Thyroid gland (tissue), 4 donors: ENCODE results near the gene GALNT10. TPM values are rescaled to one million over a fixed set of nuclear protein-coding genes. Genes with fewer than 3 reads are reported as not detected.

ENCODE experiments used
- DNase-seq, 2 donors: peaks; one replicate each; pipeline ENCODE4 v3.0.0-alpha.2; 2019
- H3K27ac ChIP-seq, 3 donors: fragments of 200-600 bp; sonication (generic); 1 replicate in 2 of 3; 2 replicates in 1 of 3; pipeline ENCODE4 v1.5.1; 2016 to 2019; ENCODE audit warnings: mild to moderate bottlenecking in 1 of 3, moderate library complexity in 1 of 3
- H3K27me3 ChIP-seq: fragments of 200-600 bp; sonication (generic); one replicate; pipeline ENCODE4 v1.5.1; 2019
- H3K36me3 ChIP-seq, 2 donors: fragments of 200-600 bp; sonication (generic); one replicate each; pipeline ENCODE4 v1.5.1; 2016 to 2019
- H3K4me1 ChIP-seq, 2 donors: fragments of 200-600 bp; sonication (generic); one replicate each; pipeline ENCODE4 v1.5.1; 2017 to 2019
- H3K4me3 ChIP-seq, 3 donors: fragments of 200-600 bp; sonication (generic); replicated peaks in 1 of 3; 1 replicate in 2 of 3; 2 replicates in 1 of 3; pipeline ENCODE4 v1.5.1; 2016; ENCODE audit warnings: mild to moderate bottlenecking in 1 of 3
- H3K9me3 ChIP-seq: fragments of 200-600 bp; sonication (generic); one replicate; pipeline ENCODE4 v1.5.1; 2017
- CTCF ChIP-seq, 6 experiments: fragments of 200-600 bp in 3 of 6; fragments of 450-650 bp in 3 of 6; sonication (generic) in 3 of 6; IDR thresholded peaks; one replicate each; pipeline ENCODE4 v1.5.1; 2016 to 2019; ENCODE audit warnings: antibody characterized with exemption in 6 of 6, mild to moderate bottlenecking in 2 of 6, inconsistent platforms in 1 of 6, moderate library complexity in 1 of 6
- POLR2A ChIP-seq, 2 donors: fragments of 450-650 bp; IDR thresholded peaks; one replicate each; pipeline ENCODE4 v1.6.1; 2017; ENCODE audit warnings: antibody characterized with exemption in 2 of 2, mild to moderate bottlenecking in 2 of 2, moderate library complexity in 1 of 2
- WGBS, 2 donors: methylation state at CpG; one replicate each; pipeline ENCODE4 v1.1.5; 2017; 5-methylcytosine and 5-hydroxymethylcytosine counted together
- intact Hi-C: fragments of 100-400 bp; cut with DNase I; formaldehyde crosslinking; loops from one replicate; pipeline ENCODE4 v1.15.1; 2023
- total RNA-seq, 4 donors: library from RNA; depleted of rRNA; stranded (reverse); fragments of >200 nt; gene quantifications; one replicate each; pipeline ENCODE4 v1.2.3, GENCODE V29; 2016

Gene GALNT10
- total RNA-seq, 4 donors from 2014 or later, result 33.3 to 69.6 (median 58.1) TPM

- no peaks in the 10 kb centered on the region for H3K4me1 ChIP-seq
- intact Hi-C loops, result no loop called here
- no peaks in the 10 kb centered on the region for H3K27me3 ChIP-seq
- H3K9me3 ChIP-seq, result no peaks in the 10 kb centered on the region
- 80 to 86% methylated on average over 6 of the region's 6 CpGs for WGBS, 2 donors
- DNase-seq, result no peak
- TF ChIP-seq POLR2A (IDR thresholded peaks at IDR 0.05) (no peak), CTCF (IDR thresholded peaks at IDR 0.05) (no peak)
- H3K36me3 ChIP-seq, result peaks cover 0 to 4% of the 10 kb centered on the region in 2 donors
- no peak overlapping the region for H3K4me3 ChIP-seq
- H3K27ac ChIP-seq, result no peak overlapping the region
Observed at GRCh38 chr5:154410786-154411185, 220.3 kb downstream of the GALNT10 start.

- TF ChIP-seq CTCF (IDR thresholded peaks at IDR 0.05), result no peak
- TF ChIP-seq POLR2A (IDR thresholded peaks at IDR 0.05), result no peak
- H3K36me3 ChIP-seq, result peaks cover 0 to 4% of the 10 kb centered on the region in 2 donors
Observed at GRCh38 chr5:154411338-154411737, 220.8 kb downstream of the GALNT10 start.

GRCh38 chr5:154412316-154412715 is 221.8 kb downstream of the GALNT10 start:
- Histone ChIP-seq H3K9me3 (no peaks in the 10 kb centered on the region), H3K4me3 (no peak overlapping the region), H3K27me3 (no peaks in the 10 kb centered on the region), H3K36me3 (peaks cover 0 to 13% of the 10 kb centered on the region in 2 donors), H3K4me1 (no peaks in the 10 kb centered on the region), H3K27ac (no peak overlapping the region)
- no peak for DNase-seq
- WGBS, 2 donors, result 97 to 100% methylated on average over 3 of the region's 3 CpGs
- intact Hi-C loops, result no loop called here
- TF ChIP-seq CTCF (IDR thresholded peaks at IDR 0.05), result no peak
- no peak for TF ChIP-seq POLR2A (IDR thresholded peaks at IDR 0.05)

More at GRCh38 chr5:154411338-154411737, 220.8 kb downstream of the GALNT10 start:
- Histone ChIP-seq H3K9me3 (no peaks in the 10 kb centered on the region), H3K27me3 (no peaks in the 10 kb centered on the region), H3K4me1 (no peaks in the 10 kb centered on the region), H3K27ac (no peak overlapping the region), H3K4me3 (no peak overlapping the region)
- intact Hi-C loops, result no loop called here
- DNase-seq, result no peak
- 98 to 100% methylated on average over 5 of the region's 5 CpGs for WGBS, 2 donors

GRCh38 chr5:154412925-154413324 is 222.4 kb downstream of the GALNT10 start:
- Histone ChIP-seq H3K4me1 (no peaks in the 10 kb centered on the region), H3K27ac (no peak overlapping the region), H3K36me3 (peaks cover 4 to 15% of the 10 kb centered on the region in 2 donors), H3K4me3 (no peak overlapping the region), H3K9me3 (no peaks in the 10 kb centered on the region), H3K27me3 (no peaks in the 10 kb centered on the region)
- no peak for TF ChIP-seq POLR2A (IDR thresholded peaks at IDR 0.05)
- TF ChIP-seq CTCF (IDR thresholded peaks at IDR 0.05), result no peak
- intact Hi-C loops, result no loop called here
- WGBS, 2 donors, result 85 to 93% methylated on average over 9 of the region's 9 CpGs
- DNase-seq, result no peak

GRCh38 chr5:154415114-154415513 is 224.6 kb downstream of the GALNT10 start:
- Histone ChIP-seq H3K27ac (no peak overlapping the region), H3K4me1 (no peaks in the 10 kb centered on the region), H3K4me3 (no peak overlapping the region), H3K27me3 (no peaks in the 10 kb centered on the region), H3K9me3 (no peaks in the 10 kb centered on the region), H3K36me3 (peaks cover 5 to 21% of the 10 kb centered on the region in 2 donors)
- no peak for TF ChIP-seq CTCF (IDR thresholded peaks at IDR 0.05)
- no peak for TF ChIP-seq POLR2A (IDR thresholded peaks at IDR 0.05)
- intact Hi-C loops, result no loop called here
- DNase-seq, result no peak
- WGBS, 2 donors, result 86 to 87% methylated on average over 6 of the region's 6 CpGs
